Measurements from ENCODE around the gene LCA5. TPM values are rescaled to one million over a fixed set of nuclear protein-coding genes. Genes with fewer than 3 reads are reported as not detected.

LCA5 gene
- total RNA-seq, 1 experiment from 2014 or later, result 2.0 TPM

- TF ChIP-seq EZH2 (IDR thresholded peaks at IDR 0.05) (no peak), EGR1 (IDR thresholded peaks at IDR 0.05; ENCODE audit: low read depth) (no peak)
Measured at GRCh38 chr6:79463621-79464050, 73.6 kb downstream of the LCA5 start (continued).

GRCh38 chr6:79461205-79461604 is 76.0 kb downstream of the LCA5 start:
- ATAC-seq (peak; percentile 13; the same call in 1 of the 2 replicates), DNase-seq (ENCODE audit: low read depth, low spot score) (no peak)
- H2AFZ ChIP-seq (ENCODE audit: low read depth, low read length, poor library complexity, severe bottlenecking), result no peak overlapping the region
- H3K9me3 ChIP-seq (ENCODE audit: control insufficient read depth in 1 of 2, insufficient read depth in 1 of 2, low read depth in 1 of 2, low read length in 2 of 2), result no peaks in the 10 kb centered on the region
- H3K4me3 ChIP-seq (replicated peaks in 1 of 2; ENCODE audit: low read depth in 1 of 2, low read length in 2 of 2), result no peak overlapping the region
- H3K36me3 ChIP-seq (ENCODE audit: control insufficient read depth in 1 of 2, insufficient read depth in 2 of 2, low read length in 2 of 2), result no peaks in the 10 kb centered on the region
- POLR2A ChIA-PET, result no interaction called here
- no peaks in the 10 kb centered on the region for H4K20me1 ChIP-seq (ENCODE audit: insufficient read depth)
- H3K27me3 ChIP-seq (ENCODE audit: insufficient read depth, low read length), result no peaks in the 10 kb centered on the region
- no peak overlapping the region for H3K27ac ChIP-seq (ENCODE audit: low read depth, low read length)
- H3K9me2 ChIP-seq (ENCODE audit: insufficient read depth), result no peaks in the 10 kb centered on the region
- intact Hi-C loops (cut with micrococcal nuclease), result no loop called here
- H3K4me2 ChIP-seq (ENCODE audit: low read length), result no peak overlapping the region
- no TSS peak for BruUV-seq (replicated peaks)
- H3K79me2 ChIP-seq (ENCODE audit: insufficient read depth, low read length), result no peaks in the 10 kb centered on the region
- CTCF ChIA-PET, result no interaction called here
- peaks cover 12 to 17% of the 10 kb centered on the region in 2 experiments for H3K4me1 ChIP-seq (ENCODE audit: control insufficient read depth in 1 of 2, insufficient read depth in 2 of 2, low read length in 2 of 2)
- no peak for TF ChIP-seq SRF (IDR thresholded peaks at IDR 0.05; ENCODE audit: low read depth)
- no peak for TF ChIP-seq EZH2phosphoT487 (IDR thresholded peaks at IDR 0.05; ENCODE audit: borderline replicate concordance)
- no peak for TF ChIP-seq POLR2AphosphoS5 (IDR thresholded peaks at IDR 0.05; ENCODE audit: low read depth, low read length)
- no peak for TF ChIP-seq FOSL1 (IDR thresholded peaks at IDR 0.05; ENCODE audit: low read depth)
- TF ChIP-seq ZNF274 (IDR thresholded peaks at IDR 0.05; ENCODE audit: low read depth, low read length), result no peak
- TF ChIP-seq REST (IDR thresholded peaks at IDR 0.05; ENCODE audit: low read depth), result no peak
- no peak for TF ChIP-seq TCF7L2 (IDR thresholded peaks at IDR 0.05; ENCODE audit: borderline replicate concordance, extremely low read depth, insufficient read depth, insufficient read length)
- TF ChIP-seq POLR2A (IDR thresholded peaks at IDR 0.05; ENCODE audit: borderline replicate concordance, extremely low read depth, insufficient read depth, insufficient read length), result no peak
- no peak for TF ChIP-seq CEBPB (IDR thresholded peaks at IDR 0.05; ENCODE audit: low read depth)
- no peak for TF ChIP-seq ATF3 (IDR thresholded peaks at IDR 0.05)
- no peak for TF ChIP-seq SP1 (IDR thresholded peaks at IDR 0.05; ENCODE audit: low read depth)
- no peak for TF ChIP-seq CBX3 (IDR thresholded peaks at IDR 0.05; ENCODE audit: low read depth)
- TF ChIP-seq MAX (IDR thresholded peaks at IDR 0.05), result no peak
- TF ChIP-seq JUND (IDR thresholded peaks at IDR 0.05), result no peak
- TF ChIP-seq ZFX (IDR thresholded peaks at IDR 0.05), result no peak
- TF ChIP-seq EZH2 (IDR thresholded peaks at IDR 0.05), result no peak
- RAD21 ChIA-PET (ENCODE audit: low non-redundant PET in 1 of 2, low total read pairs in 2 of 2, uncharacterized antibody in 2 of 2, unreplicated experiment in 2 of 2), result no interaction called here
- H3K9ac ChIP-seq (ENCODE audit: low read length), result no peak overlapping the region
